B cell (primary cell): ENCODE results near the gene CD52. TPM values are rescaled to one million over a fixed set of nuclear protein-coding genes. Genes with fewer than 3 reads are reported as not detected.

Experiments used
- ATAC-seq: fragments of 200-7000 bp; cut with Tn5 transposase; one replicate; pipeline ENCODE4 v1.10.0; 2021; ENCODE audit warnings: low read depth, mild to moderate bottlenecking, moderate number of reproducible peaks, moderate library complexity
- CTCF ChIA-PET: fragments of 350-600 bp; sonication (Branson Sonifier 250); formaldehyde crosslinking; loops from one replicate; lab custom pipeline; 2021; ENCODE audit warnings: antibody characterized with exemption, inconsistent platforms; lab: Charles Lee
- POLR2A ChIA-PET: fragments of 350-600 bp; sonication (Branson Sonifier 250); formaldehyde crosslinking; loops from one replicate; lab custom pipeline; 2021; ENCODE audit warnings: antibody characterized with exemption; lab: Charles Lee
- DNase-seq: peaks from one replicate; pipeline ENCODE4 v3.0.0; 2013
- H2AFZ ChIP-seq: 2 replicates; pipeline ENCODE4 v1.6.1; 2012; ENCODE audit warnings: mild to moderate bottlenecking, low read depth, low read length; ENCODE audit not compliant: insufficient read depth, poor library complexity, severe bottlenecking
- H3K27ac ChIP-seq, 2 donors: 1 replicate in 1 of 2; 2 replicates in 1 of 2; pipeline ENCODE4 v1.5.1; 2012 to 2013; ENCODE audit warnings: low read length in 2 of 2, mild to moderate bottlenecking in 2 of 2, moderate library complexity in 1 of 2
- H3K27me3 ChIP-seq, 4 experiments: fragments of 200-600 bp in 1 of 4; sonication (generic) in 1 of 4; replicated peaks in 1 of 4; 1 replicate in 2 of 4; 2 replicates in 2 of 4; pipeline versions ENCODE4 v1.6.1 to v1.7.0; 2013 to 2016; ENCODE audit warnings: low read length in 3 of 4, mild to moderate bottlenecking in 2 of 4, mixed read lengths in 1 of 4, moderate library complexity in 1 of 4; ENCODE audit not compliant: insufficient read depth in 4 of 4, control insufficient read depth in 3 of 4; ENCODE audit errors: control extremely low read depth in 1 of 4
- H3K36me3 ChIP-seq, 2 experiments: replicated peaks in 1 of 2; 1 replicate in 1 of 2; 2 replicates in 1 of 2; pipeline versions ENCODE4 v1.6.1 to v1.7.1; 2013; ENCODE audit warnings: low read length in 1 of 2; ENCODE audit not compliant: insufficient read depth in 2 of 2, control insufficient read depth in 1 of 2; ENCODE audit errors: control extremely low read depth in 1 of 2, extremely low read depth in 1 of 2
- H3K4me1 ChIP-seq, 2 donors: fragments of 200-600 bp in 1 of 2; sonication (generic) in 1 of 2; 1 replicate in 1 of 2; 2 replicates in 1 of 2; pipeline versions ENCODE4 v1.5.1 to v1.6.1; 2013 to 2017; ENCODE audit warnings: low read length in 2 of 2; ENCODE audit not compliant: control insufficient read depth in 2 of 2, insufficient read depth in 2 of 2
- H3K4me2 ChIP-seq: replicated peaks from 2 replicates; pipeline ENCODE3; 2012; ENCODE audit warnings: mild to moderate bottlenecking, low read depth, low read length; ENCODE audit not compliant: poor library complexity, severe bottlenecking
- H3K4me3 ChIP-seq, 5 experiments: fragments of 200-600 bp in 1 of 5; sonication (generic) in 1 of 5; 1 replicate in 3 of 5; 2 replicates in 2 of 5; pipeline versions ENCODE4 v1.5.1 to v1.7.0; 2011 to 2016; ENCODE audit warnings: low read length in 4 of 5, mild to moderate bottlenecking in 4 of 5, low read depth in 2 of 5, control low read depth in 1 of 5, moderate library complexity in 1 of 5; ENCODE audit not compliant: insufficient read depth in 1 of 5; ENCODE audit errors: control extremely low read depth in 1 of 5, extremely low read depth in 1 of 5
- H3K79me2 ChIP-seq: fragments of 200-600 bp; sonication (generic); one replicate; pipeline ENCODE4 v1.6.0; 2016; ENCODE audit warnings: low read length; ENCODE audit not compliant: control insufficient read depth, insufficient read depth
- H3K9ac ChIP-seq: fragments of 200-600 bp; sonication (generic); 2 replicates; pipeline ENCODE4 v1.6.1; 2017; ENCODE audit warnings: mild to moderate bottlenecking, low read length, moderate library complexity
- H3K9me3 ChIP-seq, 3 donors: one replicate each; pipeline versions ENCODE4 v1.6.1 to v1.7.1; 2013; ENCODE audit warnings: low read length in 2 of 3; ENCODE audit not compliant: control insufficient read depth in 2 of 3, insufficient read depth in 1 of 3; ENCODE audit errors: control extremely low read depth in 1 of 3
- H4K20me1 ChIP-seq: 2 replicates; pipeline ENCODE4 v1.6.0; 2012; ENCODE audit warnings: mild to moderate bottlenecking, low read length; ENCODE audit not compliant: insufficient read depth, control insufficient read depth, poor library complexity, severe bottlenecking
- H3K27ac Mint-ChIP-seq: one replicate; pipeline ENCODE4 v1.8.0; 2021; ENCODE audit warnings: mixed read lengths
- H3K27me3 Mint-ChIP-seq: one replicate; pipeline ENCODE4 v1.8.0; 2021; ENCODE audit warnings: mixed read lengths
- H3K4me1 Mint-ChIP-seq: one replicate; pipeline ENCODE4 v1.8.0; 2021; ENCODE audit warnings: mixed read lengths
- H3K4me3 Mint-ChIP-seq: one replicate; pipeline ENCODE4 v1.8.0; 2021; ENCODE audit warnings: mixed read lengths
- H3K9me3 Mint-ChIP-seq: one replicate; pipeline ENCODE4 v1.8.0; 2022; ENCODE audit warnings: mixed read lengths; ENCODE audit not compliant: insufficient read depth
- CTCF ChIP-seq: fragments of 200-600 bp; IDR thresholded peaks from one replicate; pipeline ENCODE4 v1.8.0; 2022; ENCODE audit warnings: antibody characterized with exemption, mild to moderate bottlenecking
- EZH2 ChIP-seq: IDR thresholded peaks from 2 replicates; pipeline ENCODE4 v1.6.1; 2012; ENCODE audit warnings: borderline replicate concordance, low read depth, mild to moderate bottlenecking, moderate library complexity, low read length; ENCODE audit not compliant: insufficient read depth, poor library complexity, severe bottlenecking
- WGBS: methylation state at CpG from one replicate; pipeline ENCODE4 v1.1.5; 2013; ENCODE audit warnings: missing lambda C conversion rate; ENCODE audit not compliant: insufficient coverage; 5-methylcytosine and 5-hydroxymethylcytosine counted together
- intact Hi-C: fragments of 100-400 bp; cut with micrococcal nuclease; formaldehyde crosslinking; loops from one replicate; pipeline ENCODE4 v1.10.0; 2022
- polyA plus RNA-seq: library from polyadenylated mRNA; depleted of rRNA; stranded (reverse); fragments of >200 nt; gene quantifications from 2 replicates; pipeline ENCODE4 v1.2.3, GENCODE V29; 2012
- total RNA-seq, 2 donors: library from RNA; stranded (reverse); fragments of 120-200 nt in 1 of 2; gene quantifications; 1 replicate in 1 of 2; 2 replicates in 1 of 2; pipeline versions ENCODE4 v1.2.3 to v1.2.4, GENCODE V29; 2013 to 2022

Gene CD52
- total and polyA plus RNA-seq, 2 donors (not counting 1 experiment from before 2014, with no cell fraction given): 1,116 to 1,597 TPM

- no peak for DNase-seq
- no peak for ATAC-seq
- Histone ChIP-seq H3K79me2 (no peaks in the 10 kb centered on the region), H4K20me1 (no peaks in the 10 kb centered on the region), H3K4me3 (no peak overlapping the region), H3K4me2 (no peak overlapping the region), H3K9ac (no peak overlapping the region), H3K4me1 (peaks cover 19 to 26% of the 10 kb centered on the region in 2 donors), H3K27ac (no peak overlapping the region), H3K27me3 (peaks cover 0 to 27% (median 12%) of the 10 kb centered on the region in 4 experiments), H2AFZ (no peak overlapping the region), H3K36me3 (no peaks in the 10 kb centered on the region), H3K9me3 (peaks cover 0 to 8% (median 0%) of the 10 kb centered on the region in 3 donors)
- intact Hi-C loops: loop anchor here (1.0 kb wide), 1 partner anchor 26 kb away; no protein-coding TSS in a partner anchor
- H3K27me3 Mint-ChIP-seq: peaks cover 24% of the 10 kb centered on the region
- H3K9me3 Mint-ChIP-seq: no peaks in the 10 kb centered on the region
- ChIA-PET POLR2A (interaction anchor here (1.0 kb wide), 1 partner anchor 76 kb away, joined by 3 read pairs; no protein-coding TSS in a partner anchor), CTCF (interaction anchor here (0.7 to 5.7 kb wide), 22 partner anchors 10 to 261 kb away, joined by 3 to 96 read pairs (median 8); partner anchors contain the start of genes C1orf232, CD52, CEP85 and SH3BGRL3)
- peaks cover 23% of the 10 kb centered on the region for H3K4me1 Mint-ChIP-seq
- WGBS: 43% methylated on average over 9 of the region's 9 CpGs
- H3K4me3 Mint-ChIP-seq: no peak overlapping the region
- TF ChIP-seq EZH2 (no peak), CTCF (no peak)
- no peak overlapping the region for H3K27ac Mint-ChIP-seq
These were observed 47.2 kb downstream of the CD52 start for GRCh38 chr1:26364956-26365355.

GRCh38 chr1:26367441-26367840, 49.7 kb downstream of the CD52 start:
- Histone ChIP-seq H2AFZ (no peak overlapping the region), H3K36me3 (no peaks in the 10 kb centered on the region), H4K20me1 (no peaks in the 10 kb centered on the region), H3K4me2 (no peak overlapping the region), H3K27me3 (peaks cover 0 to 12% (median 5%) of the 10 kb centered on the region in 4 experiments), H3K9ac (no peak overlapping the region), H3K4me1 (peaks cover 2 to 21% of the 10 kb centered on the region in 2 donors), H3K4me3 (no peak overlapping the region), H3K79me2 (no peaks in the 10 kb centered on the region), H3K27ac (no peak overlapping the region), H3K9me3 (peaks cover 0 to 6% (median 0%) of the 10 kb centered on the region in 3 donors)
- Mint-ChIP-seq H3K9me3 (no peaks in the 10 kb centered on the region), H3K27me3 (peaks cover 13% of the 10 kb centered on the region), H3K4me1 (peaks cover 5% of the 10 kb centered on the region), H3K27ac (peak overlapping the region; percentile 53), H3K4me3 (no peak overlapping the region)
- intact Hi-C loops: no loop called here
- WGBS: 92% methylated on average over 6 of the region's 6 CpGs
- no peak for TF ChIP-seq CTCF
- no peak for TF ChIP-seq EZH2
- CTCF ChIA-PET: no interaction called here
- ATAC-seq: no peak
- POLR2A ChIA-PET: no interaction called here
- DNase-seq: no peak
